HepG2 (cell line): Measurements from ENCODE around the gene RBM8A. TPM values are rescaled to one million over a fixed set of nuclear protein-coding genes. Genes with fewer than 3 reads are reported as not detected.

Experiments
- ATF7 ChIP-seq, 2 experiments: fragments of 450-650 bp in 1 of 2; sonication (generic) in 1 of 2; formaldehyde crosslinking in 1 of 2; IDR thresholded peaks; 2 replicates each; pipeline versions ENCODE4 v1.4.0 to v1.6.1; 2016 to 2020; ENCODE audit warnings: antibody characterized with exemption in 1 of 2, mild to moderate bottlenecking in 1 of 2, missing genetic modification reagents in 1 of 2
- HMG20A ChIP-seq: IDR thresholded peaks from 2 replicates; pipeline ENCODE4 v1.6.1; 2016; ENCODE audit warnings: borderline replicate concordance
- HMGA1 ChIP-seq: sonication (generic); formaldehyde crosslinking; conservative IDR thresholded peaks from 2 replicates; pipeline ENCODE4 v1.4.0; 2020; ENCODE audit warnings: missing genetic modification reagents
- NCOR1 ChIP-seq: fragments of 200-600 bp; sonication (generic); IDR thresholded peaks from 2 replicates; pipeline ENCODE4 v1.7.0; 2017; ENCODE audit warnings: antibody characterized with exemption, low read length, borderline replicate concordance
- NR1H2 ChIP-seq: sonication (generic); formaldehyde crosslinking; IDR thresholded peaks from 2 replicates; pipeline ENCODE4 v1.8.1; 2022; ENCODE audit warnings: low read depth, missing genetic modification reagents, borderline replicate concordance
- PATZ1 ChIP-seq: sonication (generic); formaldehyde crosslinking; IDR thresholded peaks from 2 replicates; pipeline ENCODE4 v1.4.0; 2020; ENCODE audit warnings: missing genetic modification reagents
- PITX1 ChIP-seq: sonication (generic); formaldehyde crosslinking; IDR thresholded peaks from 2 replicates; pipeline ENCODE4 v1.5.1; 2020; ENCODE audit warnings: mild to moderate bottlenecking, missing genetic modification reagents
- REPIN1 ChIP-seq: sonication (generic); formaldehyde crosslinking; IDR thresholded peaks from 2 replicates; pipeline ENCODE4 v1.8.0; 2022; ENCODE audit warnings: missing genetic modification reagents, low read depth, mild to moderate bottlenecking, borderline replicate concordance
- SALL1 ChIP-seq: sonication (generic); formaldehyde crosslinking; IDR thresholded peaks from 2 replicates; pipeline ENCODE4 v1.8.0; 2022; ENCODE audit warnings: mild to moderate bottlenecking, missing genetic modification reagents
- SP2 ChIP-seq: sonication (generic); formaldehyde crosslinking; IDR thresholded peaks from 2 replicates; pipeline ENCODE4 v1.5.1; 2020; ENCODE audit warnings: mild to moderate bottlenecking, missing genetic modification reagents
- SRSF4 ChIP-seq: fragments of 200-400 bp; formaldehyde crosslinking; IDR thresholded peaks from one replicate; pipeline ENCODE4 v1.6.1; 2018; ENCODE audit warnings: mild to moderate bottlenecking, low read depth, low read length, moderate library complexity; ENCODE audit not compliant: poor library complexity, severe bottlenecking
- SSRP1 ChIP-seq: IDR thresholded peaks from 2 replicates; pipeline ENCODE4 v1.6.1; 2016; ENCODE audit warnings: control low read depth
- THRA ChIP-seq: sonication (generic); formaldehyde crosslinking; IDR thresholded peaks from 2 replicates; pipeline ENCODE4 v1.4.0; 2020; ENCODE audit warnings: missing genetic modification reagents, borderline replicate concordance
- ZNF136 ChIP-seq: sonication (generic); formaldehyde crosslinking; IDR thresholded peaks from 2 replicates; pipeline ENCODE4 v1.8.1; 2022; ENCODE audit warnings: low read depth, mild to moderate bottlenecking, moderate library complexity, missing genetic modification reagents
- ZNF234 ChIP-seq: sonication (generic); formaldehyde crosslinking; conservative IDR thresholded peaks from 2 replicates; pipeline ENCODE4 v1.5.1; 2020; ENCODE audit warnings: mild to moderate bottlenecking, missing genetic modification reagents
- polyA plus RNA-seq, 8 experiments: library from polyadenylated mRNA; depleted of rRNA in 3 of 8; stranded (reverse) in 7 of 8; unstranded in 1 of 8; fragments of >200 nt; fragmentation: Illumina TruSeq in 4 of 8; extraction: Trizol in 4 of 8; gene quantifications; 2 replicates each; pipeline versions ENCODE4 v1.2.1 to v1.2.3, GENCODE V29; 2011 to 2016; ENCODE audit warnings: low read depth in 4 of 8, missing spikeins in 1 of 8, mixed read lengths in 1 of 8; ENCODE audit not compliant: insufficient read depth in 1 of 8
- total RNA-seq, 5 experiments: library from RNA; depleted of rRNA; stranded (reverse); fragments of >200 nt; fragmentation: Illumina TruSeq; extraction: Trizol; gene quantifications; 2 replicates each; pipeline ENCODE4 v1.2.3, GENCODE V29; 2016; ENCODE audit warnings: low read depth in 1 of 5
- TF ChIP-seq, protein P1 (sequence below): sonication (generic); formaldehyde crosslinking; IDR thresholded peaks from 2 replicates; pipeline ENCODE4 v1.4.0; 2020; ENCODE audit warnings: missing genetic modification reagents
- TF ChIP-seq, protein P2 (sequence below): sonication (generic); formaldehyde crosslinking; IDR thresholded peaks from 2 replicates; pipeline ENCODE4 v1.5.1; 2020; ENCODE audit warnings: mild to moderate bottlenecking, missing genetic modification reagents

RBM8A gene
- total and polyA plus RNA-seq, 2 of the 13 experiments (the other 11 are each of a cell fraction or from before 2014, with no cell fraction given), result 106 to 162 TPM

DNA sequence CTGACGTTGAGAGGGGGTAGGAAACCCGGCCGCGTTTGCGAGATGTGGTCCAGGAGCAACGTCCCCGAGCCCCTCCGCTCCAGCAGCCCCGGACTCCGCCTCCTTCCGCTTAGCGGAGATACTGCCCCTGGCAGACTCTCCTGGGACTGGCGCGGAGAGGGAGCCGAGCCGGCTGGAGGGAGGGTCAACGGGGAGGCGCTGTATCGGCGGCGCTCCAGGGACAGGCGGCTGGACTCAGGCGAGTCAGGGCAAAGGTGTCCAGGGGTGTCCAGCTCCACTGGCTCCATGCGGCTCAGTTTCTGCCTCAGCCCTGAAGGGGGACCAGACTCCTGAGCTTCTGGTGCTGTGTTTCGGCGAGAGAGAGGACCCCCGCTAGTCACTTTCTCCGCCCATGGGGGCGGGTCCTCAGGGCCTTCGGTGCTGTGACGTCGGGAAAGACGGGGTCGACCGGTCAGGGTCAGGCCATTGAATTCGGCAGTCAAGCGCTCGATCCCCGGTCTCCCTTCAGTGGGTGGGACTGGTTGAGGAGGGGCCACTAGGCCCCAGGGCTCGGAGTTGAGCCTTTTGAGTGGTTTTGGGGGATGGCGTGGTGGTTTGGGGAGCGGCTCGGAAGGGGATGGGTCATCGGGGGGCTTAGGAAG lies 33.3 kb upstream of the RBM8A start (continued):
- TF ChIP-seq NR1H2 (CRISPR knock-in tag), result no peak
- peak; percentile 46; the same call in 1 of the 2 replicates for TF ChIP-seq SP2 (CRISPR knock-in tag)
- no peak for TF ChIP-seq HMG20A
- TF ChIP-seq HMGA1 (CRISPR knock-in tag), result no peak
- TF ChIP-seq SSRP1 (CRISPR knock-in tag), result no peak
- no peak for TF ChIP-seq SRSF4
- TF ChIP-seq SALL1 (CRISPR knock-in tag), result peak; percentile 49; the same call in 1 of the 2 replicates
- peak; percentile 69; the same call in 1 of the 2 replicates for TF ChIP-seq ZNF234 (CRISPR knock-in tag)
- TF ChIP-seq PITX1 (CRISPR knock-in tag), result peak; percentile 51; the same call in 1 of the 2 replicates
- no peak for TF ChIP-seq ATF7 (IDR thresholded peaks at IDR 0.05)
- TF ChIP-seq ATF7 (CRISPR knock-in tag; IDR thresholded peaks at IDR 0.05), result no peak; the same call in 1 of the 2 replicates
- TF ChIP-seq ZNF136, result no peak
- 0 out of 2 replicates have a peak, but pooled peaks have one; percentile 41 for TF ChIP-seq THRA (CRISPR knock-in tag)
- TF ChIP-seq, protein P1, sequence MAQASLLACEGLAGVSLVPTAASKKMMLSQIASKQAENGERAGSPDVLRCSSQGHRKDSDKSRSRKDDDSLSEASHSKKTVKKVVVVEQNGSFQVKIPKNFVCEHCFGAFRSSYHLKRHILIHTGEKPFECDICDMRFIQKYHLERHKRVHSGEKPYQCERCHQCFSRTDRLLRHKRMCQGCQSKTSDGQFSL (CRISPR knock-in tag), result peak; percentile 57; the same call in 1 of the 2 replicates
- TF ChIP-seq, protein P2, sequence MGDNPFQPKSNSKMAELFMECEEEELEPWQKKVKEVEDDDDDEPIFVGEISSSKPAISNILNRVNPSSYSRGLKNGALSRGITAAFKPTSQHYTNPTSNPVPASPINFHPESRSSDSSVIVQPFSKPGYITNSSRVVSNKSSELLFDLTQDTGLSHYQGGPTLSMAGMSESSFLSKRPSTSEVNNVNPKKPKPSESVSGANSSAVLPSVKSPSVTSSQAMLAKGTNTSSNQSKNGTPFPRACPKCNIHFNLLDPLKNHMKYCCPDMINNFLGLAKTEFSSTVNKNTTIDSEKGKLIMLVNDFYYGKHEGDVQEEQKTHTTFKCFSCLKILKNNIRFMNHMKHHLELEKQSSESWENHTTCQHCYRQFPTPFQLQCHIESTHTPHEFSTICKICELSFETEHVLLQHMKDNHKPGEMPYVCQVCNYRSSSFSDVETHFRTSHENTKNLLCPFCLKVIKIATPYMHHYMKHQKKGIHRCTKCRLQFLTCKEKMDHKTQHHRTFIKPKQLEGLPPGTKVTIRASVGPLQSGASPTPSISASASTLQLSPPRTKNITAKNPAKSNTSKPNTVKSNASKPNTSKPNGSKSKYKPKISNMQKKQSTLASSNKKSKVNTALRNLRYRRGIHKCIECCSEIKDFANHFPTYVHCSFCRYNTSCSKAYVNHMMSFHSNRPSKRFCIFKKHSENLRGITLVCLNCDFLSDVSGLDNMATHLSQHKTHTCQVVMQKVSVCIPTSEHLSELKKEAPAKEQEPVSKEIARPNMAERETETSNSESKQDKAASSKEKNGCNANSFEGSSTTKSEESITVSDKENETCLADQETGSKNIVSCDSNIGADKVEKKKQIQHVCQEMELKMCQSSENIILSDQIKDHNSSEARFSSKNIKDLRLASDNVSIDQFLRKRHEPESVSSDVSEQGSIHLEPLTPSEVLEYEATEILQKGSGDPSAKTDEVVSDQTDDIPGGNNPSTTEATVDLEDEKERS, result 0 out of 2 replicates have a peak, but pooled peaks have one; percentile 10
- no peak for TF ChIP-seq REPIN1 (CRISPR knock-in tag)
- no peak for TF ChIP-seq NCOR1
- peak; percentile 55; the same call in 1 of the 2 replicates for TF ChIP-seq PATZ1 (CRISPR knock-in tag)
